Embryonic facial prominence (tissue), 1 donor: ENCODE data around the gene HACD1.
A peak's percentile ranks its signal among the peaks of the same experiment; 100 is the strongest.

Source experiments
- DNase-seq: peaks from one replicate; pipeline ENCODE4 v3.0.0-alpha.2; 2016; ENCODE audit errors: extremely low spot score

Gene HACD1

GRCh38 chr10:17617031-17617911 lies at the start of gene HACD1:
TSS of gene HACD1 (minus strand) at chr10:17617374. CDS start at chr10:17617339, 35 bp downstream.
- no peak for DNase-seq

GRCh38 chr10:17665747-17666146 lies 48.6 kb upstream of the HACD1 start:
- no peak for DNase-seq

GRCh38 chr10:17663450-17663849 lies 46.3 kb upstream of the HACD1 start:
- DNase-seq: no peak

- DNase-seq: no peak
Measured at GRCh38 chr10:17662193-17663138, 45.3 kb upstream of the HACD1 start.

- no peak for DNase-seq
Measured at GRCh38 chr10:17661510-17661909, 44.3 kb upstream of the HACD1 start.

- no peak for DNase-seq
Measured at GRCh38 chr10:17660921-17661320, 43.7 kb upstream of the HACD1 start.

- no peak for DNase-seq
Measured at GRCh38 chr10:17659365-17659764, 42.2 kb upstream of the HACD1 start.

- no peak for DNase-seq
Measured at GRCh38 chr10:17657103-17657500, 39.9 kb upstream of the HACD1 start.

- no peak for DNase-seq
Measured at GRCh38 chr10:17655567-17656146, 38.5 kb upstream of the HACD1 start.

- no peak for DNase-seq
Measured at GRCh38 chr10:17655009-17655408, 37.8 kb upstream of the HACD1 start.

GRCh38 chr10:17652585-17652984 lies 35.4 kb upstream of the HACD1 start:
- no peak for DNase-seq

GRCh38 chr10:17651896-17652295 lies 34.7 kb upstream of the HACD1 start:
- no peak for DNase-seq

GRCh38 chr10:17650416-17650815 lies 33.2 kb upstream of the HACD1 start:
- no peak for DNase-seq

GRCh38 chr10:17649836-17650235 lies 32.7 kb upstream of the HACD1 start:
- DNase-seq: no peak

- DNase-seq: no peak
Measured at GRCh38 chr10:17649052-17649451, 31.9 kb upstream of the HACD1 start.

GRCh38 chr10:17648243-17649035 lies 31.3 kb upstream of the HACD1 start:
- DNase-seq: no peak

- DNase-seq: no peak
Measured at GRCh38 chr10:17647326-17647725, 30.2 kb upstream of the HACD1 start.

- no peak for DNase-seq
Measured at GRCh38 chr10:17645621-17646345, 28.6 kb upstream of the HACD1 start.

- DNase-seq: no peak
Measured at GRCh38 chr10:17644485-17644943, 27.3 kb upstream of the HACD1 start.

GRCh38 chr10:17643755-17644484 lies 26.7 kb upstream of the HACD1 start, which contains the start of gene STAM:
TSS of gene STAM (plus strand) at chr10:17644151. CDS start at chr10:17644340, 189 bp downstream.
- peak; percentile 91 for DNase-seq
